Astrocyte of the spinal cord (primary cell): ENCODE data around the gene TGM2.
A peak's percentile ranks its signal among the peaks of the same experiment; 100 is the strongest.

Experiments
- DNase-seq: peaks from one replicate; pipeline ENCODE4 v3.0.0; 2011; ENCODE audit warnings: low read depth, low spot score
- H3K4me3 ChIP-seq: 2 replicates; pipeline ENCODE4 v1.5.1; 2011; ENCODE audit warnings: low read depth, mild to moderate bottlenecking, low read length, moderate library complexity
- in situ Hi-C: cut with HindIII; loops from 2 replicates; pipeline ENCODE4 v1.10.0; 2017; ENCODE audit warnings: low sequenced_read_pairs
- TF ChIP-seq, protein P1 (sequence below): IDR thresholded peaks from 2 replicates; pipeline ENCODE4 v1.5.1; 2012; ENCODE audit warnings: low read depth, mild to moderate bottlenecking, low read length, inconsistent platforms

Gene TGM2

DNA sequence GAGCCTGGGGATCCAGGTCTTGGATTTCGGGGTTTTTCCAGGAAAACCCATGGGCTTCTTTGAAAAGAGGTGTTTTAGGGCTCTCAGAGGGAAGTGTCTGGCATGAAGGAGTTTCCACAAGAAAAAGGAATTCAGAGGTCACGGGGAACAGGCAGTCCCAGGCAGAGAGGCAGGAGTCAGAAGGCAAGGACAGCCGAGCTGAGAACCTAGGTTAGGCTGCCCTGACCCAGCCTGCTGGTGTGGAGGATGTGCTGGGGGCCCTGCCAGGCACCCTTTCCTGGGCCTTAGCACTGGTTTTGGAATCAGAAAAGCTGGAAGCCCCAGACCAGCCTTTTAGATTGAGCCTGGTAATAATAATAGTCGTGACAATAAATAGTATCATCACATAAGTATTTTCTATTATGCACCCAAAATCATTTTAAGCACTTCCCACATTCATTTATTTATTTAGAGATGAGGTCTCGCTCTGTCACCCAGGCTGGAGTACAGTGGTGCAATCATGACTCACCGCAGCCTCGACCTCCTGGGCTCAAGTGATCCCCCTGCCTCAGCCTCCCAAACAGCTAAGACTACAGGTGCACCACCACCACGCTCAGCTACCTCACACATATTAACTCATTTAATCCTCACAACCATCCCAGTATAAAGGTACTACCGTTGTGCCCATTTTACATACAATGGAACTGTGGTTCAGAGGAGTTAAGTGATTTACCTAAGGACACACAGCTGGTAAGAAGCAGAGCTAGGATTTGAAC, 19.9 kb downstream of the TGM2 start:
- TF ChIP-seq, protein P1, sequence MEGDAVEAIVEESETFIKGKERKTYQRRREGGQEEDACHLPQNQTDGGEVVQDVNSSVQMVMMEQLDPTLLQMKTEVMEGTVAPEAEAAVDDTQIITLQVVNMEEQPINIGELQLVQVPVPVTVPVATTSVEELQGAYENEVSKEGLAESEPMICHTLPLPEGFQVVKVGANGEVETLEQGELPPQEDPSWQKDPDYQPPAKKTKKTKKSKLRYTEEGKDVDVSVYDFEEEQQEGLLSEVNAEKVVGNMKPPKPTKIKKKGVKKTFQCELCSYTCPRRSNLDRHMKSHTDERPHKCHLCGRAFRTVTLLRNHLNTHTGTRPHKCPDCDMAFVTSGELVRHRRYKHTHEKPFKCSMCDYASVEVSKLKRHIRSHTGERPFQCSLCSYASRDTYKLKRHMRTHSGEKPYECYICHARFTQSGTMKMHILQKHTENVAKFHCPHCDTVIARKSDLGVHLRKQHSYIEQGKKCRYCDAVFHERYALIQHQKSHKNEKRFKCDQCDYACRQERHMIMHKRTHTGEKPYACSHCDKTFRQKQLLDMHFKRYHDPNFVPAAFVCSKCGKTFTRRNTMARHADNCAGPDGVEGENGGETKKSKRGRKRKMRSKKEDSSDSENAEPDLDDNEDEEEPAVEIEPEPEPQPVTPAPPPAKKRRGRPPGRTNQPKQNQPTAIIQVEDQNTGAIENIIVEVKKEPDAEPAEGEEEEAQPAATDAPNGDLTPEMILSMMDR = no peak
- in situ Hi-C loops = no loop called here
- peak; percentile 52 for DNase-seq
- no peak overlapping the region for H3K4me3 ChIP-seq

DNA sequence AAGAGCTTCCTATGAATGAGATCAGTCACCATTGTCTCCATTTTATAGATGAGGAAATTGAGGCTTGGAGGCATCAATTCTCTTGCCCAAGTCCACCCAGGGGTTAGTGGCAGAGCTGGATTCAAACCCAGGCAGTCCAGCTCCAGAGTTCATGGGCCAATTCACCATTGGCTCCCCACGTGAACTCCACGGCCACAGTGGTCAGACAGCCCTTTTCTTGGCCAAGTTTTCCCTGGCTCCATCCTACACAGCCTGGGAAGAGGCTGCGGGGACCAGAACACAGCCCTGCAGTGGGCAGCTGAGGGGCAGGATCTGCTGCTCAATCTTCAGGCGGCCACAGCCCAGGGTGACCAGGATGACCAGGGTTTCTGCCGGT, 20.5 kb downstream of the TGM2 start:
- TF ChIP-seq, protein P1 = no peak
- in situ Hi-C loops = no loop called here
- H3K4me3 ChIP-seq = no peak overlapping the region
- DNase-seq = no peak

DNA sequence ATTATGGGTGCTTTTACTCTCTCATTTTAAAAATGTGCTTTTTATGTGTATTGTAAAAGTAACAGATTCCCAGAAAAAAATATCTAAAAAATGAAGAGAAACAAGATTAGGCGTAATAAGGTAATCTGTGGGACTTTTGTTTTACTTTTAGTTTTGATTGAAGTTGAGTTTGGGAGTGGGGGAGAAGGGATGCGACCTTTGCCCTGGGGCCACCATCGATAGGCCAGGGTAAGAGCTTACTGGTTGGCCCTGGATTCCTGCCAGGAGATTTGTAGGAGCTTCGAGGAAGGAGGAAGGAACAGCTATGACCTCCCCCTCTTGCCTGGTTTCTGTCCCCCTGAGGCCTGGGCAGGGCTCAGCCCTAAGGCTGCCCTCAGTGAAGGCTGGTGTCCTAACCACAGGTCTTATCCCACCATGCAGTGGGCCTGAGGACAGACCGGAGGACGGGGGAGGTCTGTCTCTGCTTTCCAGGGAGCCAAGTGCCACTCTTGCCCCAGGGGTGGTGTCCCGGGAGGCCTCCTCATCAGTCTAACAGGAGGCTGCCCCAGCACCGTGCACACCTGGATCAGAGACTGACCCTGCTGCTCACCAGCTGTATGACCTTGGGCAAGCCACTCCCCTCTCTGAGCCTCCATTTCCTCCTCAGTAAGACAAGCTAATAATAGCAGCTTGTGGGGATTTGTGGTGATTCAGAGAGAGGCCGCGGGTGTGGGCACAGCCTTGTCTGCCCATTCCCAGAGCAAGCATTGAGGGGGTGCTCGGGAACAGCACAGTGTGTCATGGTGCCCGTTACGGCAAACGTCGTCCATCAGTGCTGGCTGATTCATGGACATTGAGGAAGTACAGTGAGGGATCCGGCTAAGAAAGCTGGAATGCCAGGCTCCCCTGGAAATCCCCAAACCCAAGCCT, 21.2 kb downstream of the TGM2 start:
- H3K4me3 ChIP-seq = no peak overlapping the region
- peak; percentile 84 for DNase-seq
- TF ChIP-seq, protein P1 = no peak
- in situ Hi-C loops = no loop called here

DNA sequence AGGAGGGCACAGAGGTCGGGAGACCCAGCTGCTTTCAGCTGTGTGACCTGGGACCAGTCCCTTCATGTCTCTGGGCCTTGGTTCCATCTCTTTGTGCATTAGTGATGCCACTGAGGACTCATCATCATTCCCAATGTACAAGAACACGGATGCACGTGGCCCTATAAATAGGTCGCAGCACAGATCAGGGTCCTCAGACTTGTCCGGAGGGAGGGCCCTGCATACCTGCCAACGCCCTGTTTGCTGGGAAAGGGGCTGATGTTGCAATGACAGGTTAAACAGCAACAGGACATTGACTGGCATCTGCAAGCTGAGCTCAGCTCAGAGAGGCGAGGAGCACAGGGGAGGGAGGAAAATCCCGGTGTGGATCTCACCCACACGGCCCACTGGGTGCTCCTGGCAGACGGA, 21.8 kb downstream of the TGM2 start:
- in situ Hi-C loops = no loop called here
- TF ChIP-seq, protein P1 = no peak

DNA sequence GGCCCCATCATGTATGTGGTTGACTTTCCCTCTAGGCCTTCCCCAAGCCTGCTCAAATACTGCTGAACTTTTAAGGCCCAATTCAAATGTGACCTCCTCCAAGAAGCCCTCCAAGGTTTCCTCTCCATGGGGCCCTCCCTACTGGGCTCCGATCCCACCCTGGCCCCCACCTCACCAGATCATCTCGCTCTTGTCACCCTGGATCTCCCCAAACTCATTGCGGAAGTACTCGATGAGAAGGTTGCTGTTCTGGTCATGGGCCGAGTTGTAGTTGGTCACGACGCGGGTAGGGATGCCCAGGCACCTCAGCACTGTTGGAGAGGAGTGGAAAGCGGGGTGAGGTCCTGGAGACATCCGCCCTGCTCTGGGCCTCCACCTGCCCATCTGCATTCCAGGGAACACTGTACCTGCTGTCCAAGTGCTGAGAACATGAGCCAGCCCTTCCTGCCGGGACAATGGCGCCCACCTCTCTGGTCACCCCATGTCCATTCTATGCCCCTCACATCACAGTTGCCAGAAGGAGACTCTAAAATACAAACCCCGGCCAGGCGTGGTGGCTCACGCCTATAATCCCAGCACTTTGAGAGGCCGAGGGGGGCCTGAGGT, 23.1 kb downstream of the TGM2 start:
- in situ Hi-C loops = no loop called here
- no peak overlapping the region for H3K4me3 ChIP-seq
- TF ChIP-seq, protein P1 = no peak
- no peak for DNase-seq

More for the DNA sequence above, 21.8 kb downstream of the TGM2 start:
- no peak for DNase-seq
- H3K4me3 ChIP-seq = no peak overlapping the region

DNA sequence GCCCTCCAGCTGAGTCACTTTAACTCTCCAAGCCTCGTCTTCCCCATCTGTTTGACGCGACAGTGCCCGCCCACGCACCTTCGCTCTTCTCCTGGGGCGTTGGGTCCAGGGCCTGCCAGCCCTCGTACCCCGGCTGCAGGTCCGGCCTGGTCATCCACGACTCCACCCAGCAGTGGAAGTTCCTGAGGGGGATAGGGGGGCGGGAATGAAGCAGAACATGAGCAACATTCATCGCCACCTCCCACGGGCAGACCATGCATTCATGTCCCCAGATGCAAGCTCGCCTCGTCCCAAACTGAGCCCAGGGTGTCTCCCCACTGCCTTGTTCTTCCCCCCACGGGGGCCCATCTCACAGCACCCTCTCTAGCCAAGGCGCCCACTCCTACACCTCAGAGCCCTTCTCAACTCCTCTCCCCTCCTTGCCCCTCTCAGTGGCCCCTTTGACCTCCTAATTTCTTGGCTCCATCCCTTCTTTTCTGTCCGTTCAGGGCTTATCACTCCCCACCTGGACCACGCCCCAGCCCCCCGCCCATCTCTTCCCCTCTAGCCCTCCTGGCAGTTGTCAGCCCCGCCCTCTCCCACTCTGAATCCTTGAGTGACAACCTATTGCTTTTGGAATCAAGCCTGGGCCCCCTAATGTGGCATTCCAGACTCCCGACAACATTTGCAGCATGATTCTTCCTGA, 23.7 kb downstream of the TGM2 start:
- TF ChIP-seq, protein P1 = no peak
- no peak for DNase-seq
- no peak overlapping the region for H3K4me3 ChIP-seq
- in situ Hi-C loops = no loop called here
